ENCODE measurements around the gene NTNG2. TPM values are rescaled to one million over a fixed set of nuclear protein-coding genes. Genes with fewer than 3 reads are reported as not detected.

NTNG2 gene
- total RNA-seq, 1 donor from 2014 or later: 1.0 TPM

GRCh38 chr9:132238026-132238972, 76.4 kb downstream of the NTNG2 start:
- Mint-ChIP-seq H3K36me3 (no peaks in the 10 kb centered on the region), H3K27ac (no peak overlapping the region), H3K4me1 (peaks cover 29% of the 10 kb centered on the region), H3K9me3 (no peaks in the 10 kb centered on the region), H3K4me3 (no peak overlapping the region), H3K27me3 (ENCODE audit: insufficient read depth, low read depth) (peaks cover 19% of the 10 kb centered on the region)
- Histone ChIP-seq H4K20me1 (ENCODE audit: low read depth) (no peaks in the 10 kb centered on the region), H3F3A (ENCODE audit: low read depth) (peaks cover 28% of the 10 kb centered on the region), H3K27me3 (peaks cover 52% of the 10 kb centered on the region), H3K27ac (no peak overlapping the region), H3K4me3 (no peak overlapping the region), H2AFZ (replicated peaks) (no peak overlapping the region), H3K9me3 (ENCODE audit: low read depth) (no peaks in the 10 kb centered on the region), H3K9ac (no peak overlapping the region), H3K4me1 (peaks cover 28% of the 10 kb centered on the region), H3K36me3 (no peaks in the 10 kb centered on the region), H3K79me2 (ENCODE audit: low read depth) (no peaks in the 10 kb centered on the region), H3K4me2 (no peak overlapping the region)
- DNase-seq (ENCODE audit: low spot score): no peak
- TF ChIP-seq EZH2 (IDR thresholded peaks at IDR 0.05) (no peak), EZH2phosphoT487 (IDR thresholded peaks at IDR 0.05) (no peak), CTCF (IDR thresholded peaks at IDR 0.05) (no peak)

- peaks cover 29% of the 10 kb centered on the region for H3K4me1 Mint-ChIP-seq
- H3K36me3 ChIP-seq: no peaks in the 10 kb centered on the region
- H3K36me3 Mint-ChIP-seq: no peaks in the 10 kb centered on the region
- H3F3A ChIP-seq (ENCODE audit: low read depth): peaks cover 28% of the 10 kb centered on the region
- H3K4me1 ChIP-seq: peaks cover 28% of the 10 kb centered on the region
- no peaks in the 10 kb centered on the region for H3K9me3 ChIP-seq (ENCODE audit: low read depth)
- no peak overlapping the region for H3K4me3 ChIP-seq
- no peak overlapping the region for H2AFZ ChIP-seq (replicated peaks)
- no peak for DNase-seq (ENCODE audit: low spot score)
- peaks cover 59% of the 10 kb centered on the region for H3K27me3 ChIP-seq
- no peaks in the 10 kb centered on the region for H4K20me1 ChIP-seq (ENCODE audit: low read depth)
- H3K4me3 Mint-ChIP-seq: no peak overlapping the region
- no peak overlapping the region for H3K27ac ChIP-seq
- no peak overlapping the region for H3K4me2 ChIP-seq
- H3K79me2 ChIP-seq (ENCODE audit: low read depth): no peaks in the 10 kb centered on the region
- H3K27ac Mint-ChIP-seq: no peak overlapping the region
- no peak overlapping the region for H3K9ac ChIP-seq
- peaks cover 25% of the 10 kb centered on the region for H3K27me3 Mint-ChIP-seq (ENCODE audit: insufficient read depth, low read depth)
- H3K9me3 Mint-ChIP-seq: no peaks in the 10 kb centered on the region
- TF ChIP-seq EZH2 (IDR thresholded peaks at IDR 0.05) (no peak), CTCF (IDR thresholded peaks at IDR 0.05) (no peak), EZH2phosphoT487 (IDR thresholded peaks at IDR 0.05) (no peak)
Observed at GRCh38 chr9:132238992-132239391, 77.1 kb downstream of the NTNG2 start.

- Mint-ChIP-seq H3K4me1 (peaks cover 28% of the 10 kb centered on the region), H3K27me3 (ENCODE audit: insufficient read depth, low read depth) (peaks cover 24% of the 10 kb centered on the region), H3K4me3 (no peak overlapping the region), H3K9me3 (no peaks in the 10 kb centered on the region), H3K27ac (no peak overlapping the region), H3K36me3 (no peaks in the 10 kb centered on the region)
- no peak overlapping the region for H2AFZ ChIP-seq (replicated peaks)
- H3K4me3 ChIP-seq: no peak overlapping the region
- no peaks in the 10 kb centered on the region for H3K79me2 ChIP-seq (ENCODE audit: low read depth)
- peaks cover 25% of the 10 kb centered on the region for H3K4me1 ChIP-seq
- H3F3A ChIP-seq (ENCODE audit: low read depth): peaks cover 27% of the 10 kb centered on the region
- H3K4me2 ChIP-seq: no peak overlapping the region
- no peak for TF ChIP-seq CTCF (IDR thresholded peaks at IDR 0.05)
- TF ChIP-seq EZH2phosphoT487 (IDR thresholded peaks at IDR 0.05): no peak
- TF ChIP-seq EZH2 (IDR thresholded peaks at IDR 0.05): no peak
- H3K9me3 ChIP-seq (ENCODE audit: low read depth): no peaks in the 10 kb centered on the region
- H3K27ac ChIP-seq: no peak overlapping the region
- H4K20me1 ChIP-seq (ENCODE audit: low read depth): no peaks in the 10 kb centered on the region
- H3K36me3 ChIP-seq: no peaks in the 10 kb centered on the region
- H3K27me3 ChIP-seq: peaks cover 64% of the 10 kb centered on the region
- no peak overlapping the region for H3K9ac ChIP-seq
- no peak for DNase-seq (ENCODE audit: low spot score)
Observed at GRCh38 chr9:132239518-132239917, 77.7 kb downstream of the NTNG2 start.
